GM21723 (cell line): ENCODE measurements around the gene AP1M1.

ENCODE experiments used
- ATAC-seq: cut with Tn5 transposase; IDR thresholded peaks from one replicate; pipeline ENCODE4 v1.9.1; 2021; ENCODE audit warnings: mild to moderate bottlenecking, moderate library complexity; ENCODE audit not compliant: unreplicated experiment

Gene AP1M1

DNA sequence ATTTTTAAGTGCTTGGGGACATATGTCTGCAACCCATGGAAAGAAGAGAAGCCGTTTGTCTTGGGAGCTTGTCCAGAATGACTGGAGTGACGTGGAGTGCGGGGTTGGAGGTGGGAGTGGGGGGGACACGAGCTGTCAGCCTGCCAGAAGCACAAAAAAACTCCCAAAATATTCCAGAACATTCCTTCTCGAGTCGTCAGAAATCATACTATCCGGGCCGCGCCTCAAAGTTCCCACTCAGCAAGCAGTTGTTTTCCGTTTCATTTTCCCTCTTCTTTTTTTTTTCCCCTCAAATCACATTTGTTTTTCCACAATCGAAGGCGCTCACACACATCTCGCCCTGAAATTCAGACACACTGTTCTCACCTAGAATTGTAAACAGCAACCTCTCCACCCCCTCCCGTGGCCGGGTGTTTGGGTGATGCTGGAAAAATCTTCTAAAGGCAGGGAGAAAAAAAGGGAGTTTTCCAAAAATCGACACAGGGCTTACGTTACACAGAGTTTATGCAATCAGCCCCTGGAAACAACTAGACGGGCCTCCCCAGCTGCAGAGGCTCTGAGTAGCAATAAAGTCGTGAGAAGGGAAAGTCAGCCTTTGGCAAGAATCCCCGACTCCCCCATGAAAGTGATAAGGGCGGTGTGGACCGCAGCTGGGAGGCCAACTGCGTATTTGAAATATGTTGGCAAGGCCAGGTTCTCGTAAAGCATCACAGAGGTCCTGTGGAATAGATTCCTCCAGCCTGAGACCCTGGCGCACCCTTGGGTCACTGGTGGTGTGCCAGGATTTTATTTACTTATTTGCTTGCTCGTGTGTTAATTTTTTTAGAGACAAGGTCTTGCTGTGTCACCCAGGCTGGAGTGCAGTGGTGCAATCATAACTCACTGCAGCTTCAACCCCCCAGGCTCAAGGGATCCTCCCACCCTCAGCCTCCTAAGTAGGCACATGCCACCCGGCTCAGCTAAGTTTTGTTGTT is 95.7 kb downstream of the AP1M1 start:
- ATAC-seq = no peak

DNA sequence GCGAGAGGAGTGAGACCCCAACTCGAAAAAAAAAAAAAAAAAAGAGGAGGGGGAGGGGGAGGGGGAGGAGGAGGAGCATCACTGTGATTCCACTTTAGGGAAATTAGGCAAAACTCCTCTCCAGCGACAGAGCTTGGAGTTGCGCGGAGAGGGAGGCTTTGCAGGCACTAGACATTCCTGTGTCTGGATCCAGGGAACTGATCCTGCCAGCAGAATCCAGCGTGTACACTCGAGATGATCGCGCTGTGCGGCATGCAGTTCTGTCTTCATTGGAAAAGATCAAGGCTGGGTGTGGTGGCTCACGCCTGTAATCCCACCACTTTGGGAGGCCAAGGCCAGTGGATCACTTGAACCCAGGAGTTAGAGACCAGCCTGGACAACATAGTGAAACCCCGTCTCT is 97.3 kb downstream of the AP1M1 start:
- no peak for ATAC-seq
